ENCODE measurements around the gene PCDHGB6.
"Not testable (repeated sequence)": the region's sequence is repeated elsewhere in the genome, so short reads cannot be mapped to it uniquely, and the experiment has no call there.

The PCDHGB6 gene

DNA sequence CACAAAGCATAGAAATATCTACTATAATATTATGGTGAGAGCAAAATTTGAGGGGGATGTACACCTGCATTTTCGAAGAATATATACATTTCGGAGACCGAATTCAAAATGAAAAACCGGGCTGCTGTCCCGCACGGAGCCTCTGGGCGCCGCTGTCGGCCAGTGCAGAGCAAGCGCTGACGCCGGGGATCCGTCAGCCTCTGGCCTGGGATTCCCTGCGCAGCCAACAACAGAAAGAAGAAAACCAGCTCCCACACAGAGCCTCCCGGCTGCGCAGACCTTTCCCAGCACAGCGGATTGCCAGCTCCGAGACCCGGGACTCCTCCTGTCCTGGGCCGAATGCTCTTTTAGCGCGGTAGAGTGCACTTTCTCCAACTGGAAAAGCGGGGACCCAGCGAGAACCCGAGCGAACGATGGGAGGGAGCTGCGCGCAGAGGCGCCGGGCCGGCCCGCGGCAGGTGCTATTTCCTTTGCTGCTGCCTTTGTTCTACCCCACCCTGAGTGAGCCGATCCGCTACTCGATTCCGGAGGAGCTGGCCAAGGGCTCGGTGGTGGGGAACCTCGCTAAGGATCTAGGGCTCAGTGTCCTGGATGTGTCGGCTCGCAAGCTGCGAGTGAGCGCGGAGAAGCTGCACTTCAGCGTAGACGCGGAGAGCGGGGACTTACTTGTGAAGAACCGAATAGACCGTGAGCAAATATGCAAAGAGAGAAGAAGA, at the start of gene PCDHGB6:
PCDHGB6 (plus strand) TSS at position 232 of the 716 bp plus-strand sequence; CDS start at position 414, 182 bp downstream.
- DNase-seq, result peak; percentile 50

- peak; percentile 48 for DNase-seq
Measured at GRCh38 chr5:141359790-141360426, 47.9 kb upstream of the PCDHGB6 start, which contains the start of gene PCDHGB2. Gene PCDHGB2, plus strand, starts transcription at chr5:141359994. Its CDS starts 142 bp downstream, at chr5:141360136.

DNA sequence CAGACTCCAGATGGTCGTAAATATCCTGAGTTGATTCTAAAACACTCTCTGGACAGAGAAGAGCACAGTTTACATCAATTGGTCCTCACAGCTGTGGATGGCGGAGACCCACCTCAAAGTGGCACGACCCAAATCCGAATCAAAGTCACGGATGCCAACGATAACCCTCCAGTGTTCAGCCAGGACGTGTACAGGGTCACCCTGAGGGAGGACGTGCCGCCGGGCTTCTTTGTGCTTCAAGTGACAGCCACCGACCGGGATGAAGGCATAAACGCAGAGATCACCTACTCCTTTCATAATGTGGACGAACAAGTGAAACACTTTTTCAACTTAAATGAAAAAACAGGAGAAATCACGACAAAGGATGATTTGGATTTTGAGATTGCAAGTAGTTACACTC, 47.1 kb upstream of the PCDHGB6 start:
- DNase-seq, result no peak

GRCh38 chr5:141362719-141363118, 45.1 kb upstream of the PCDHGB6 start:
- DNase-seq, result no peak

DNA sequence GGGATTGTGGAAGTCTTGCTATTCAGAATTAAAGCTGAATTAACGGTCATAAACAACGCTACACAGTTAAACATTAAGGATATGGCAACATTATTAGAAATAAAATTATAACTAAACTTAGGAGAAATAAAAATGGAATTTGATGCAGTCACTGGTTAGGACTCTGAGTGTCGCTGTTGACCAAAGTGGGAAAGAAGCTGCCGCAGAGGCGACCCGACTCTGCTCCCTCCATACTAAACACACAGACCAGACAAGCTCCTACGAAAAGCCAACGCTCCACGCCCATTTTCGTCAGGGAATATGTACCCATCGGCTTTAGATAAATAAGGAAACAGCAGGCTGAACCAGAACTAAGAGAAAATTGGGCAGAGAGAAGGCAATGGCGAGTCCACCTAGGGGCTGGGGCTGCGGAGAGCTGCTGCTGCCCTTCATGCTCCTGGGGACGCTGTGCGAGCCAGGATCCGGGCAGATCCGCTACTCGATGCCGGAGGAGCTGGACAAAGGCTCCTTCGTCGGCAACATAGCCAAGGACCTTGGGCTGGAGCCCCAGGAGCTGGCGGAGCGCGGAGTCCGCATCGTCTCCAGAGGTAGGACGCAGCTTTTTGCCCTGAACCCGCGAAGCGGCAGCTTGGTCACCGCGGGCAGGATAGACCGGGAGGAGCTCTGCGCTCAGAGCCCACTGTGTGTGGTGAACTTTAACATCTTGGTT, 43.7 kb upstream of the PCDHGB6 start, which contains the start of gene PCDHGA5:
PCDHGA5 (plus strand) TSS at position 211 of the 709 bp plus-strand sequence; CDS start at position 380, 169 bp downstream.
- no peak for DNase-seq

DNA sequence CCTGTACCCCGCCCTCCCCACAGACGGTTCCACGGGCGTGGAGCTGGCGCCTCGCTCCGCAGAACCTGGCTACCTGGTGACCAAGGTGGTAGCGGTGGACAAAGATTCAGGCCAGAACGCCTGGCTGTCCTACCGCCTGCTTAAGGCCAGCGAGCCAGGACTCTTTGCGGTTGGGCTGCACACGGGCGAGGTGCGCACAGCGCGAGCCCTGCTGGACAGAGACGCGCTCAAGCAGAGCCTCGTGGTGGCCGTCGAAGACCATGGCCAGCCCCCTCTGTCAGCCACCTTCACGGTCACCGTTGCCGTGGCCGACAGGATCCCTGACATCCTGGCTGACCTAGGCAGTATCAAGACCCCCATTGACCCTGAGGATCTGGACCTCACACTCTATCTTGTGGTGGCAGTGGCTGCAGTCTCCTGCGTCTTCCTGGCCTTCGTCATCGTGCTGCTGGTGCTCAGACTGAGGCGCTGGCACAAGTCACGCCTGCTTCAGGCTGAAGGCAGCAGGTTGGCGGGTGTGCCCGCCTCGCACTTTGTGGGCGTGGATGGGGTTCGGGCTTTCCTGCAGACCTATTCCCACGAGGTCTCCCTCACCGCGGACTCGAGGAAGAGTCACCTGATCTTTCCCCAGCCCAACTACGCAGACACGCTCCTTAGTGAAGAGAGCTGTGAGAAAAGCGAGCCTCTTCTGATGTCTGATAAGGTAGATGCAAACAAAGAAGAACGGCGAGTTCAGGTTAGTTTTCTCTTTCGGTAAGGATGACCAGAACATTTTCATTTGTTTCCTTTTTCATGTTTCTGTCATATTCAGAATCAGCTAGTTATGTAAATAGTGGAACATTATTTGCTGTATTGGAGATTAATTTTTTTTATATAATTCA, 41.6 kb upstream of the PCDHGB6 start:
- DNase-seq, result no peak

GRCh38 chr5:141369994-141370848, 37.6 kb upstream of the PCDHGB6 start, which contains the start of gene PCDHGB3:
Gene PCDHGB3, plus strand, starts transcription at chr5:141370242. Its CDS starts 153 bp downstream, at chr5:141370395.
- peak; percentile 51 for DNase-seq

- no peak for DNase-seq
Measured at GRCh38 chr5:141371572-141372475, 36.0 kb upstream of the PCDHGB6 start.

- DNase-seq, result peak; percentile 12
Measured at GRCh38 chr5:141373673-141374317, 34.0 kb upstream of the PCDHGB6 start, which contains the start of gene PCDHGA6. Gene PCDHGA6, plus strand, starts transcription at chr5:141373891. Its CDS starts 193 bp downstream, at chr5:141374084.

DNA sequence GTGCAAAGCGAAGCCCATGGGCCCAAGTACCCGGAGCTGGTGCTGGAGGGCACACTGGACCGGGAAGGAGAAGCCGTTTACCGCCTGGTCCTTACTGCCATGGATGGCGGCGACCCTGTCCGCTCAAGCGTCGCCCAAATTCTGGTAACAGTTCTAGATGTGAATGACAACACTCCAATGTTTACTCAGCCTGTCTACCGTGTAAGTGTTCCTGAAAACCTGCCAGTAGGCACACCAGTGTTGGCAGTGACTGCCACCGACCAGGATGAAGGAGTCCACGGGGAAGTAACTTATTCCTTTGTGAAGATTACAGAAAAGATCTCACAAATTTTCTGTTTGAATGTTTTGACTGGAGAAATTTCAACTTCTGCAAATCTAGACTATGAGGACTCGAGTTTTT, 33.2 kb upstream of the PCDHGB6 start:
- DNase-seq, result no peak

GRCh38 chr5:141375444-141376155, 32.2 kb upstream of the PCDHGB6 start:
- DNase-seq, result not testable (repeated sequence)

DNA sequence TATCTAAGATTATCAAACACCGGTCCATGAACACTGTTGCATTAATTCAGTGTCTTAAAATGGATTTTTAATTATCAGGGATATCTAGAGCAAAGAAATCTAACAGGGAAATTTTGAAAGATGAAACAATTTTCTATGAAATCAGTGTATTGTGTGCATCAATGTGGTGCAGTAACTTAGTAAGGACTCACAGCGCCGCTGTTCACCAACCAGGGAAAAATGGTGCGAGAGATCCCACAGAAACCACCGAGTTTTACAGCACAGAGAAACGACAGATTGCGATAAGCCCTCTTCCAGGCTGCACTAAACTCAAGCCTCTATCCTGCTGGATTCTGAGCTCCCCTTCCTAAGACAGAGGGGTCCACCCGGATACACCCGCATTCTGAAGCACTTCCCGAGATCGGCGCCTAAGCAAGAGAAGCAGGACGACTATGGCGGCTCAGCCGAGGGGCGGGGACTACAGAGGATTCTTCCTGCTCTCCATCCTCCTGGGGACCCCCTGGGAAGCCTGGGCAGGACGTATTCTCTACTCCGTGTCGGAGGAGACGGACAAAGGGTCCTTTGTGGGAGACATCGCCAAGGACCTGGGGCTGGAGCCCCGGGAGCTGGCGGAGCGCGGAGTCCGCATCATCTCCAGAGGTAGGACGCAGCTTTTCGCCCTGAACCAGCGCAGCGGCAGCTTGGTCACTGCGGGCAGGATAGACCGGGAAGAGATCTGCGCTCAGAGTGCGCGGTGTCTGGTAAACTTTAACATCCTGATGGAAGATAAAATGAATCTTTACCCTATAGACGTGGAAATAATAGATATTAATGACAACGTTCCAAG, 25.1 kb upstream of the PCDHGB6 start, which contains the start of gene PCDHGA7:
PCDHGA7 (plus strand) TSS at position 274 of the 826 bp plus-strand sequence; CDS start at position 432, 158 bp downstream.
- DNase-seq, result no peak

- no peak for DNase-seq
Measured at GRCh38 chr5:141383345-141383744, 24.5 kb upstream of the PCDHGB6 start.

- no peak for DNase-seq
Measured at GRCh38 chr5:141384471-141385267, 23.2 kb upstream of the PCDHGB6 start.

DNA sequence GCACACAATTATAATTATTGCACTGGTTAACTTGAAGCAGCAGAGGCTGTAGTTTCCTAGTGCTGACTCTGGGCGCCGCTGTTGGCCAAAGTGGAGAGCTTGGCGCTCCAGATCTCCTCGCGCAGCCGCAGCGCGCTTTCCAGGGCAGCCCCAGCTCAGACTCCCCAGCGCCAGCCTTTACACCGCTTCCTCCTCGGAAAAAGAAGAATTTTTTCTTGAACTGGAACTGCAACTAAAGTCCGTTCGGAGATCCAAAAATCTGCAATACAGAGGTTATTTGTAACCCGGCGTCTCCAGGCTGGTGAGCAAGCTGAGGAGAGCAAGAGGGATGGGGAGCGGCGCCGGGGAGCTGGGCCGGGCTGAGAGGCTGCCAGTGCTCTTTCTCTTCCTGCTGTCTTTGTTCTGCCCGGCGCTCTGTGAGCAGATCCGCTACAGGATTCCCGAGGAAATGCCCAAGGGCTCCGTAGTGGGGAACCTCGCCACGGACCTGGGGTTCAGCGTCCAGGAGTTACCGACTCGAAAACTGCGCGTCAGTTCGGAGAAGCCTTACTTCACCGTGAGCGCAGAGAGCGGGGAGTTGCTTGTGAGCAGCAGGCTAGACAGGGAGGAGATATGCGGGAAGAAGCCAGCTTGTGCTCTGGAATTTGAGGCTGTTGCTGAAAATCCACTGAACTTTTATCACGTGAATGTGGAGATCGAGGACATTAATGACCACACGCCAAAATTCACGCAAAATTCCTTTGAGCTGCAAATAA, 20.1 kb upstream of the PCDHGB6 start, which contains the start of gene PCDHGB4:
PCDHGB4 (plus strand) TSS at position 142 of the 755 bp plus-strand sequence; CDS start at position 329, 187 bp downstream.
- DNase-seq, result peak; percentile 42

DNA sequence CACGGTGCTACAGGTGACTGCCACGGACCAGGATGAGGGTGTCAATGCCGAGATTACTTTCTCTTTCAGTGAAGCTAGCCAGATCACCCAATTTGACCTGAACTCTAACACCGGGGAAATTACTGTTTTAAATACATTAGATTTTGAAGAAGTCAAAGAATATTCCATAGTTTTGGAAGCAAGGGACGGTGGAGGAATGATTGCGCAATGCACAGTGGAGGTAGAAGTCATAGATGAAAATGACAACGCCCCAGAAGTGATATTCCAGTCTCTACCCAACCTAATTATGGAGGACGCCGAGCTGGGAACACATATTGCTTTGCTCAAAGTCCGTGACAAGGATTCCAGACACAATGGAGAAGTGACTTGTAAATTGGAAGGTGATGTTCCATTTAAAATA, 19.2 kb upstream of the PCDHGB6 start:
- no peak for DNase-seq
